ENCODE results near the gene OR2T2.
A peak's percentile ranks its signal among the peaks of the same experiment; 100 is the strongest.
"Not testable (repeated sequence)": the region's sequence is repeated elsewhere in the genome, so short reads cannot be mapped to it uniquely, and the experiment has no call there.

Gene OR2T2

DNA sequence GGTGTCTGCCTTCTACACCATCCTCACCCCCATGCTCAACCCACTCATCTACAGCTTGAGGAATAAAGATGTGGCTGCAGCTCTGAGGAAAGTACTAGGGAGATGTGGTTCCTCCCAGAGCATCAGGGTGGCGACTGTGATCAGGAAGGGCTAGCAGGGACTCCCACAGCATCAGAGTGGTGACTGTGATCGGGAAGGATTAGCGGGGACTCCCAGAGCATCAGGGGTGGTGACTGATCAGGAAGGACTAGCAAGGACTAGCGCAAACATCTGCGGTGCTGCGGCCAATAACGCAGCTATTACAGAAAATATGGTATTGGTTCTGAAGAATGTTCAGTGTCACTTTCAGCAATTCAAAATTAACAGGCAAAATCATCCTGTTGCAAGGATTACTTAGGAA is 8.2 kb downstream of the OR2T2 start:
- not testable (repeated sequence) for DNase-seq

DNA sequence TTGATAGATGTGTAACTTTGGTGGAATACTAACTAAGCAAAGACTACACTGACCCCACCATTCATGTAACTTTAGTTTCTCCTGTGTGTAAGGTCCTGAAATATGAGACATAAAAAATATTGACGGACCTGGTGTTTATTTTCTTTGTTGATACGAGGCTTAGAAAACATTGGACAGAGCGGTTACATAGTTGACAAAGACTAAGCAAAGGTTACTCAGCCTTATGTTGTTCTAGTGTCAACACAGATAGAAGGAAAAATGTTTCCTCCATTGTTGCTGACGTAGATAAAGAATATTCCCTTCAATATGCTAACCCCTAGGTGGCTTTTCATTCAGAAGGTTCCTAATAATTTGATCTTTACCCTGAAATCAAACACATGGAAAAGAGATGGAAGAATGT is 9.6 kb downstream of the OR2T2 start:
- not testable (repeated sequence) for DNase-seq

DNA sequence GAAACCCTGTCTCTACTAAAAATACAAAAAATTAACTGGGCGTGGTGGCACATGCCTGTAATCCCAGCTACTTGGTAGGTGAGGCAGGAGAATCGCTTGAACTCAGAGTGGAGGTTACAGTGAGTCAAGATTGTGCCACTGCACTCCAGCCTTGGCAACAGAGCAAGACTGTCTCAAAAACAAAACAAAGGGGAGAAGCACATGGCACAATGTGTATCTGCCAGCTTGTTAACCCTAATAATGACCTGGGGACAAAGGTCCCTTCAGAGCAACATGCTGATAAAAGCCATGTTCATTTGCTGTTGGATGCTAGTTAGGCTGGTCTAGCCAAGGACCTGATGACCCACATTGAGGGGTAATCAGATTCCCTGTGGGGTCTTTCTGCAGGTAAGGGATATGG is 11.2 kb downstream of the OR2T2 start:
- not testable (repeated sequence) for DNase-seq

GRCh38 chr1:248459117-248459516 is 13.7 kb downstream of the OR2T2 start:
- DNase-seq: not testable (repeated sequence)

GRCh38 chr1:248471154-248471553 is 25.7 kb downstream of the OR2T2 start:
- DNase-seq: no peak

DNA sequence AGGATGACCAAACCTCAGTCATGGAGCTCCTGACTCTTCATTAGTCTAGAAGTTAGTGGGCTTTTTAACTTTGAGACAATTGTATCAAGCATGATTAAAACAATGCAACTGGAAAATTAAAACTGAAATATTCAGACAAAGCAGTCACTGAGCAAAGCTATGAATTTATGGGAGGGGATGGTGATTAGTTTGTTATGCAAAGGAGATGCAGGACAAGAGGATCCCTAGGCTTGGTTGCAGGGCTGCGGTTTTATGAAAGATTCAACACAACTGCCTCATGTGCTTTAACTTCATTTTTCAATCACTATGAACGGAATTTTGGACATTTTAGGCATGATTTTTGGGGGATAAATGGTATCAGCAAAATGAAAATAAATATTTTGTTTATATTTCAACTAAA is 26.7 kb downstream of the OR2T2 start:
- DNase-seq: not testable (repeated sequence)

DNA sequence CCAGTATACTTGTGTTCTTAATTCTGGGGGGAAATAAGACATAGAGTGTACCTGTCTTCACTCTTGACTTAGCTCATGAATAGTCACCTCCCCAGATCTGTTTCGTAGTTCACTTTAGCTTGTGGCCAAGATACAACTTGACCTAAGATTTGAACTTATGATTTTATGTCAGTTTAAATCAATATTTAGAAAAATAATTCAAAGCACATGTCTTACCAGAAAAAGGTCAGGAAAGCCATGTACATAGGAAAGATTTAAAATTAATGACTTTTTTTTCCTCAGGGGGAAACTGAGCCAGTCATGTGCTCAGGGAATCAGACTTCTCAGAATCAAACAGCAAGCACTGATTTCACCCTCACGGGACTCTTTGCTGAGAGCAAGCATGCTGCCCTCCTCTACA is 27.6 kb downstream of the OR2T2 start, which contains the start of gene OR2T3:
Gene OR2T3 (plus strand): TSS at position 301 of the 400 bp plus-strand sequence. CDS start 0 bp downstream, at position 301.
- DNase-seq: not testable (repeated sequence)

DNA sequence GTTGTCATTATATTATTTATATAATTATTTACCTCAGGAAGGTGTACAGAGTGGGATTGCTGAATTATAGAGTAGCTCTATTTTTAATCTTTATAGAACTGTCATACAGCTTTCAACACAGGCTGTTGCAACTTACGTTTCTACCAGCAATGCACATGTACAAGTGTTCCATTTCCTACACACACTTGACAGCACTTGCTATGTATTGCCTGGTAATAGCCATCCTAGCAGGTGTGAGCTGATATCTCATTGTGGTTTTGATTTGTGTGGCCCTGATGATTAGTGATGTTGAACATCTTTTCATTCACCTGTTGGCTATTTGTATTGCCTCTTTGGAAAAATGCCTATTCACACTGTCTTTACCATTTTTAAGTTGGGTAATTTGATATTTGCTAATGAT is 30.2 kb downstream of the OR2T2 start:
- DNase-seq: not testable (repeated sequence)

GRCh38 chr1:248481686-248482579 is 36.5 kb downstream of the OR2T2 start:
- peak; percentile 57 for DNase-seq

DNA sequence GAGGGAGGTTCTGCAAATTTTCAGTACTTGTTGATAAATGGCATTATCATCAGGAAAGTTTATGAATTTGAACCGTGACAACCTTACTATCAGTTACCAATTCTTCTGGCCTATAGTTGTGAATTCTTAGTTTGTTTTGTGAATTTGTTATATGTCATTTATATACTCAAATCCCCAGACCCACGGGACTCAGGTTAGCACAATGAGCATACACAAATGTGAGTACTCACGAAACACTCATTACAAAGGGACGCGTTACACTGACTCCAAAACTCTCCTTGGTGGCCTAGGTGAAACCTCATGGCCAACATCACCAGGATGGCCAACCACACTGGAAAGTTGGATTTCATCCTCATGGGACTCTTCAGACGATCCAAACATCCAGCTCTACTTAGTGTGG is 42.9 kb downstream of the OR2T2 start, which contains the start of gene OR2T5:
Gene OR2T5 (plus strand): TSS at position 301 of the 400 bp plus-strand sequence. CDS start 0 bp downstream, at position 301.
- DNase-seq: not testable (repeated sequence)

DNA sequence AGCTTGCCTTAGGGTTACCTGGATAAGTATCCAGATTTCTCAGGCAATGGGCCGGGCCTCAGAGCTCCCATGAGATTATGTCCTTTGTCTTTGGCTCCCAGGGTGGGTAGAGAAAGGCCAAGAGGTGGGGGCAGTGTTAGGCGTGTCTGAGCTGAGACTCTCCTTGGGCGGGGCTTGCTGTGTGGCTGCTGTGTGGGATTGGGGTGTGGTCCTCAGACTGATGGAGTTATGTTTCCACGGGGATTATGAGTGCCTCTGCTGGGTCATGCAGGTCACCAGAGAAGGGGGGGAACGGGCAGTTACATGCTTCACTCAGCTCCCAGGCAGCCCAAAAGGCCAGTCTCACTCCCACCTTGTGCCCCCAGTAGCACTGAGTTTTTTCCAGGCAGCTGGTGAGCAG is 51.2 kb downstream of the OR2T2 start:
- DNase-seq: not testable (repeated sequence)

GRCh38 chr1:248500305-248501035 is 55.0 kb downstream of the OR2T2 start:
- DNase-seq: not testable (repeated sequence)
